Epithelial cell of esophagus (primary cell): ENCODE measurements around the gene FNDC4.
A peak's percentile ranks its signal among the peaks of the same experiment; 100 is the strongest.

Experiments used
- DNase-seq: peaks from one replicate; pipeline ENCODE4 v3.0.0; 2010; ENCODE audit warnings: low read depth
- H3K4me3 ChIP-seq: 2 replicates; pipeline ENCODE4 v1.5.1; 2011; ENCODE audit warnings: mild to moderate bottlenecking, low read length, control low read depth
- CTCF ChIP-seq: IDR thresholded peaks from 2 replicates; pipeline ENCODE4 v1.5.1; 2011; ENCODE audit warnings: low read depth, mild to moderate bottlenecking, low read length, control low read depth, inconsistent platforms; ENCODE audit not compliant: insufficient read depth; ENCODE audit errors: missing control alignments

Gene FNDC4

GRCh38 chr2:27502142-27502541, 7.1 kb upstream of the FNDC4 start:
- H3K4me3 ChIP-seq, result no peak overlapping the region
- TF ChIP-seq CTCF, result no peak
- no peak for DNase-seq

- no peak overlapping the region for H3K4me3 ChIP-seq
- DNase-seq, result peak; percentile 53
- no peak for TF ChIP-seq CTCF
Observed at GRCh38 chr2:27501042-27501441, 6.0 kb upstream of the FNDC4 start.

GRCh38 chr2:27498975-27499374, 4.0 kb upstream of the FNDC4 start:
- DNase-seq, result no peak
- no peak overlapping the region for H3K4me3 ChIP-seq
- TF ChIP-seq CTCF, result no peak

GRCh38 chr2:27497288-27497627, 2.3 kb upstream of the FNDC4 start:
- DNase-seq, result no peak
- no peak for TF ChIP-seq CTCF
- H3K4me3 ChIP-seq, result no peak overlapping the region

- DNase-seq, result peak; percentile 65
- no peak for TF ChIP-seq CTCF
- no peak within 1 kb of the TSS for H3K4me3 ChIP-seq
Observed at GRCh38 chr2:27496357-27497287, 1.6 kb upstream of the FNDC4 start, which contains the start of gene GCKR. Gene GCKR (plus strand): TSS chr2:27496839. CDS start chr2:27496905, 66 bp downstream.

GRCh38 chr2:27495840-27496356, 898 bp upstream of the FNDC4 start:
- no peak for TF ChIP-seq CTCF
- DNase-seq, result no peak
- no peak overlapping the region for H3K4me3 ChIP-seq
